HT-29 (cell line): ENCODE data around the gene CALCR. TPM values are rescaled to one million over a fixed set of nuclear protein-coding genes. Genes with fewer than 3 reads are reported as not detected.

ENCODE experiments used
- DNase-seq: peaks from one replicate; pipeline ENCODE4 v3.0.0-alpha.2; 2015; ENCODE audit warnings: low spot score
- total RNA-seq: library from RNA; depleted of rRNA; stranded (reverse); fragments of >200 nt; shearing (Covaris generic); gene quantifications from 2 replicates; pipeline ENCODE4 v1.2.3, GENCODE V29; 2014

The CALCR gene
- total RNA-seq, 1 experiment from 2014 or later: not detected

DNA sequence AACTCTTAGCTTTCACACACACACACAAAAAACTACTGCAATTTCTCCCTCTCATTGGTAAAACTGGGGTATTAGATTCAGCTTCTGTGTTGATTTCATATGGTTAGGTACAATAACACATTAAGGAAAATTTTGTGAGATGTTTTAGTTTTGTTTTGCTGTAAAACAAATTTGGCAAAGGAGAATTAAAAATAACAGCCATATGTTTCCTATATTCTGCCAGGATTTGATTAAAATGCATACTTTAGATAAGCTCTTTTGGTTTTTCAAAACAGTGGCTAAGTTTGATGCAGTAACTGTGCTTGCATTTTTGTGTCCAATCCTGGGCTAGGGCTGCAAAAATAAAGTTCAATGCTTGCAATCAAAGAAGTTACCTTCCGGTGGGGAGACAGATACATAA lies 126.3 kb downstream of the CALCR start:
- no peak for DNase-seq

DNA sequence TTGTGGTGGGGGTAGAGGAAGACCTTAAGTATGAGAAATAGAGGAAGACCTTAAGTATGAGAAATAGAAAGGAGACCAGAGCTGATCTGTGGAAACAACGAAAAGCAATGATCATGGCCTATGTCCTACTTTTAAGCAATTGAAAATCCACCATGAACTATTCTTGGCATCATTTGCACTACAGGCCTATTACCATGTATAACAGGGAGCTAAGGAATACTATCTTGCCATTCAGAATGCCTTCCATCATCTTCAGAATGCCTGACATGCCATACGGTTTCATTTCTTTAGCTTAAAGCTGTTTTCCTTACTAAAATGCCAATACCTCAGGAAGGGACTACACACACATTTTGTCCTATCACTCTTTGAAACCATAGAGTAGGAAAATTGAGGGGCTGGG lies 127.0 kb downstream of the CALCR start:
- no peak for DNase-seq

DNA sequence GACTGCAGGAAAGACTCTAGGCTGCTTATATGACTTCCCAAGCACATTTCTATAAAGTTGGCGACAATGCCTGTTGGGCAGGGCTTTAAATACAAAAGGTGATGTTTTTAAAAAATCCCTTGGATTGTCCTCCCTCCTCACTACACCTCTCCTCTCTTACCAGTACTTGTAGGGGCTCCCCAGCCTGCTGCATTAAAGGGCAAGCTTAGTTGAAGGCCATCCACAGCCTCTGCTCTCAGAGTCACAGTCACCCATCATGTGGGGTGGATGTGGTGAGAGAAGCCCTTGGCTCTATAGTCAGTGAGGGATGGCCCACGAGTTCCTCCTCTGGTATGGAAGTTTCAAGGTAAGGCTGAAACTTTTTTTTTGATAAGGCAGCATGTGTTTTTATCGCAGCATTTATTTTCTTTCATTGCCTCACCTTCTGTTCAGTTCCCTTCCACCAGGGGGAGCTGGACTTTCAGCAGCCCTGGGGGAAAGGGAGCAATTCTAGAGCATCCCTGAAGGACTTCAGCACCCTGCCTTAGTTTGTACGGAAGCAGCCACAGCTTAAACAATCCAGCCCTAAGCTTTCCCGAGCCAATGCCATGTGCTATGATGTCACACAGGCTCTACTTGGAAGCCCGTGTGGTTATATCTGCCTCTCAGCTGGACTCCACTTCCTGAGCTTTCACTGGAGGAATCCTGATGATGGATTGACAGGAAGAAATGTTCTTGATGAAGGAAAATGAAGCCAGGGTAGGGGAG lies 131.9 kb downstream of the CALCR start:
- peak; percentile 74 for DNase-seq

DNA sequence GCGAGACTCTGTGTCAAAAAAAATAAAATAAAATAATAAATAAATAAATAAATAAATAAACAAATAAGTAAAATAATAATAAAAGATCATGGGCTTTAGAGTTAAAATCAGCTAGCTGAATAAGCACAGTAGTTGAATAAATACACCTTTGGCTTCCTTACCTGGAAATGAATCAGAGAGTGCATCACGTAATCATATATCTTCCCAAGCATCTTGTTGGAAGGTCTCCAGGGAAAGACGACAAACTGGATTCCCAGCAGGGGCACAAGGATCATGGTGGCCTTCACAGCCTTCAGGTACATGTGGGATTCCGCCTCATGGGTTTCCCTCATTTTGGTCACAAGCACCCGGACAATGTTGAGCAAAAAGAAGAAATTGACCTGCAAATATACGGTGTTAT lies 138.7 kb downstream of the CALCR start:
- no peak for DNase-seq

DNA sequence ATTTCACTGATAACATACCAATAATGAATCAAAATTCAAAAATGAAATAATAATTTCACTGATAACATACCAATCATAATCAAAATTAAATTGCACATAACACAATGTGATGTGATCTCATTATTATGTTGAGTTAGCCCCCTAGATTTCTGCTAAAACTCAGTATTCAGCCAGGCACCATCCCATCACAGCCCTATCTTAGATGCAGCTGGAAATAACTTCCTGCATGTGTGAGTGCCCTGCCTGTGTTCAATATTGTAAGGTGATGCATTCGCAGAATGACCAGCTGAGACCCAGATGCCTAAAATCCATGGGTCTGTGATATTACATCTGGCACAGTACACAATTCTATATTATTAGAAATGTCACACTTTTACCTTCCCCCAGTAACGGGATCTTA lies 142.4 kb downstream of the CALCR start:
- DNase-seq: no peak

DNA sequence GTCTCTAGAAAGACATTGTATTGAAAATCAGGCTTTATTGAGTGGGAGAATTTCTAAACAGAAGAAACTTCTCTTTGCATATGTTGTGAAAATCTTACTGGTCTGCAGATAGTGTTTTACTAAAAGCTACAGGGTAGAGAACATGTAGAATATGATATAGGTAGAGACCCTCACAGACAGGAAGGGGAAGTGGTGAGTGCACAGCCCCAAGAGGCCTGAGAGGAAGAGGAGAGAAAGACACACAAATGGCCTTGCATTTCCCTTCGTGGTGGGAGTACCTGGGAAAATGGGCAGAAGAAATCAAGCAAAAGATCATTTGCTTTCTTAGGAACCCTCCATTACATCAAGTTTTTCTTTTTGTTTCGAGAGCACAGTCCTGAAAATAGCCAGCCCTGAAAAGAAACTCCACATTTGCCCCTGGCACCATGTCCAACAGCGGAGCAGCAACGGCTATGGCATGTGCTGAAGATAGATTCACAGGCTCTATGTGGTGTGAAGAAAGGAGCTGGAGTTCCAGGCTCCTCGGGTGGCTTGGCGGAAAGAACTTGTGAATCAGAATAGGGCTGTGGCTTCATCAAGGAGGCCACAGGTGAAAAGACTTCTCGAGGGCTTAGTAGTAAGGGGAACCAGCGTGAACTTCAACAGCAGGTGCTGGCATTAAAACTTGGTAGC lies 143.5 kb downstream of the CALCR start:
- no peak for DNase-seq

DNA sequence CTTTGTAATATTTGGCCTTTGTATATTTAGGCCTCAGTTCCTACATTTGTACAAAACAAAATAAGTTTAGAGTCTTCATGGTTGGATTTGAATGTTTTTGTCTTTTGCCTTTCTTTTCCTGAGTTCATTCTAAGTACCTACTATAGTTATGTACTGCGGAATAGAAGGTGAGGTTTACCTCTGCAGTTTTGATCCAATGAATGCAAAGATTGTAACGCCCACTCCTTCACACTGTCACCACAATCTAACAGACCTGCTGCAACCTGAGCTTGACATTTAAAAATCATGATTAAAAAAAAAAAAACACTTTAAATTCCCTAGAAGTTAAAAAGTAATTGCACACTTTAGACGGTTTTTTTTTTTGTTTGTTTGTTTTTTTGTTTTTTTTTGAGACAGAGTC lies 145.0 kb downstream of the CALCR start:
- DNase-seq: no peak

DNA sequence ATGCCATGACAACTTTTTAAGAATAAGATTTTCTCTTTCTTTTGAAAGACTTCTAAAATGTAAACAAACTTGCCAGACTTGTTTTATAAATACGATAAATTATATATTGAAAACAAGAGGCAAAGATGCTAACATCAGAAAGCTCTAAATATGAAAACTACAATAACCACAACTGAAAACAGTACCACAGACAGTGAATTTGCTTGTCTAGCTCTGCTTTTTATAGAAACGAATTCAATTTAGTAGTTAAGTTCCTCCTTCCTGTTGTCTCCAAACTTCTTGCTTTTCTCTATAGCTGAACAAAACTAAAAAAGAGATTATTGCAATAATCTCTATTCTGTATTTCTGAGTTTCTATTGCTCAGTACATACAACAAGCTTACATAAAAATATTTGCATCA lies 147.4 kb downstream of the CALCR start:
- DNase-seq: no peak

DNA sequence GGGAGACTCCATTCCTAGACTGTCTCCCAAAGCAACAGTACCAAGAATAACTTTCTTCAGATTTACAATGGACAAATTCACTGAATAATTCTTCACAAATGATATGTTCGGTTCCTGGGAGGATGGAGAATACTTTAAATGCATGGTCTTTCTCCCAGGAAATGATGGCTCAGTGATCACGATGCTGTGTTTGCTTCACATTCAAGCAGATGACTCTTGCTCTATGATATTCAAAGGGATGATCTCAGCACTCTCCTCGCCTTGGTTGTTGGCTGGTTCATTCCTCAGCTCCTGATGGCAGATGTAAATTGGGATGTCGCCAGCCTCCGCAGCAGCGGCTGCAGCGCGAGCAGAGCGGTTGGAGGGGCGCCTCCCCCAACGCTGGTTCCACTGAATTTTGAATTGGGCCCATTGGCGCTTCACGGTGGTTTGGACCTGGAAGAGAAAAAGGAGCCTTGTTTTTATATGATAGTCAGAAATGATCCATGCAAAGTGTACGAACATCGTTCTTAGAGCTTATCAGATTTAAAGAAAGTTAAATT lies 148.3 kb downstream of the CALCR start:
- no peak for DNase-seq

DNA sequence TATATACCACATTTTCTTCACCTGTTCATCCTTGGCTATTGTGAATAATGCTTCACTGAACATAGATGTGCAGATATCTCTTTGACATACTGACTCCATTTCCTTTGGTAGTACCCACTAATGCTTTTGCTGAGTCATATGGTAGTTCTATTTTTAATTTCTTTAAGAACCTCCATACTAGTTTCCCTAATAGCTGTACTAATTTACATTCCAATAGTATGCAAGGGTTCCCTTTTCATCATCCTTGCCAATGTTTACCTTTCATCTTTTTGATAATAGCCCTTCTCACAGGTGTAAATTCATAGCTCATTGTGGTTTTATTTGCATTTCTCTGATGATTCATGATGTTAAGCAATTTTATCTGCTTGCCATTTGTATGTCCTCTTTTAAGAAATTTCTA lies 159.9 kb downstream of the CALCR start:
- DNase-seq: peak; percentile 17

DNA sequence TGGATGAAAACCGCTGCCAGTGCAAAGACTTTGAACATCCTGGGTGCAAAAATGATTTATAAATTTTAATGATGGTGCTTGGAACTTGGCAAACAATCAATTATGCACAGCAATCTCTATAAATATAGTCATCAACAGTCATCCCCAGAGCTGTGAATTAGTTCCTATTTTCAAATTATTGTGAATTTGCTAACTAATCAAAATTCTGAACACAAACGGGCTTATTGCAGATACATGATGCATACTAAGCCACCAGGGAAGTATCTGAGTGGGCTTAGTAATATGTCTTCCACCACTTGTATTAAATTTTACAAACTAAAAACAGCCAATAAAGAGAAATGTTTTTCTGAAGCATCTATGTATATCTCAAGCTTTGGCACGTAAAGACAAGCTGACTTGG lies 165.2 kb downstream of the CALCR start:
- no peak for DNase-seq

DNA sequence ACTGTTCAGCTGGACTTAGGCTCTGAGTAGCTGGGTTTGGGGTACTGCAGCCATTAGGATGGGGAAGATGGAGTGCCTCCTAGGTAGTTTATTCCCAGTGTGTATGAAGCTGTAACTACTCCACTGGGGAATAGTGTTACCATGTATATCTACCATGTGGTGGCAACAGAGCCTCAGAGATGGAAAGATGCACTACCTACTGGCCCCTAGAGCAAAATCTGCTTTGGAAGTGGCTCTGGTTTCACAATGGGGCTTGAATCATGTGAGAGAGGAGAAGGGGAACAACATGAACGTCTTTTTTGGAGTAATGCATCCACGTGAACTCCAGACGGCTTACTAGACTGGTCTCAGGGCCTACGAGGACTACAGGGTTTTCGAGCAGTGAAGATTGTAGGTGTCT lies 167.3 kb downstream of the CALCR start:
- no peak for DNase-seq

DNA sequence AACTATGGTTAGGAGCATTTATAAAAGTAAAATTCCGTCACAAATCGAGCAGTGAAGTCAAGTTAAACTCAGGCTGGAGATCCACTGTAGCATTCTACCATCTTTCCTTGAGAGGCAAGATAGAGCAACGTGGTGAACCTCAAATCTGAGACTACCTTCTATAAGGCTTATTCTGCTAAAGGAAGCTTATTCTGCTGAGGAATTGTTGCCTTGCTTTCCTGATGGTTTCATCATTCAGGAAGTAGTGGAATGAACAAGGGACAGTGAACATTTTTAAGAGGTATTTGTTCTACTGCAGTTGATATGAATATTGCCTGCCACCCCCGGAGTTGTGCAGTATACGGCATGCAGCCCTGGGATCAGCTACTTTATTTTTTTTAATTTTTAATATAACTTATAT lies 171.6 kb downstream of the CALCR start:
- no peak for DNase-seq

DNA sequence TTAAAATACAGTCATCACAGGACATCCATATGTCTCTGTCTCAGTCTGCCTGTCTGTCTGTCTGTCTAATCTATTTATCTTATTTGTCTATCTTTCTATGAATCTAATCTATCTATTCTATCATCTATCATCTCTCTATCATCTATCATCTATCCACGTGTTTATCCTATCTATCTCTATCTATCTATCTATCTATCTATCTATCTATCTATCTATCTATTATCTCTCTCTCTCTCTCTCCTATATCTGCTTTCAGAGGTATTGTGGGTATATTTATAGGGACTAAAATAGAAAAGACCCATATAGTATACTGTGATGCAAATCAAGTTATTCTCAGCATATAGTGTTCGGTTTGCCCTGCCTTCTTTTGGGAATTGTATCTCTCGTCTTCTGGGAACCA lies 174.9 kb downstream of the CALCR start:
- no peak for DNase-seq

DNA sequence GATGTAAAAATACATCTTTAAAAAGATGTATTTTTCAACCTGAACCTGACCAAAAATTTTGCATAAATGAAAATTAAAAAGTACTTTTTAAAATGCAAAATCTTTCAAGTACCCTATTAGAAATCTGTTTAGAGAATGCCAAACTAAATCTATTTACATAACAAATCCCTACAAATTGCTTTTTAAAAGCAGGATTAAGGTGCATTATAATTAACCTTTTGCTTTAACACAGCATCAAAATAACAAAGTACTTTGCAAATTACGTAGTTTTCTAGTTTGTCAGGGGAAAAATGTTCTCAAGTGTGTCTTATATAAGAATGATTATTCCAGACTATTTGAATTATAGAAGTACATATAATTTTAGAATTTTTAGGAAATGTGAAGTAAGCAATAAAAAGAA lies 181.5 kb downstream of the CALCR start:
- no peak for DNase-seq

DNA sequence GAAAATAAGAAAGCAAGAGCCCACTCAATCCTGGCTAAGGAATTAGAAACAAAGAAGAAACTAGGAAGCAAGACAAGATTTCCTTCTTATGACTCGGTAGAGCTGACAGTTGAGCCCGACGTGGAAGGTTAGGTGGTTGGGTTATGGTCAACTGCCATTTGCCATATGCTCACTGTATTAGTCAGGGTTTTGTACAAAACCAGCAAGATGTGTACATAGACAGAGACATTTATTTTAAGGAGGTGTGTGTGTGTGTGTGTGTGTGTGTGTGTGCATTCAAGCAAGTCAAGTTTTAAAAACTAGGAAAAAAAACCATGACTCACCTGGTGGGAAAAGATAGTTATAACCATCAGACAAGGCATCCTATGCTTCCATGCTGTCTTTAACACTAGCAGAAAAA lies 183.9 kb downstream of the CALCR start:
- no peak for DNase-seq

DNA sequence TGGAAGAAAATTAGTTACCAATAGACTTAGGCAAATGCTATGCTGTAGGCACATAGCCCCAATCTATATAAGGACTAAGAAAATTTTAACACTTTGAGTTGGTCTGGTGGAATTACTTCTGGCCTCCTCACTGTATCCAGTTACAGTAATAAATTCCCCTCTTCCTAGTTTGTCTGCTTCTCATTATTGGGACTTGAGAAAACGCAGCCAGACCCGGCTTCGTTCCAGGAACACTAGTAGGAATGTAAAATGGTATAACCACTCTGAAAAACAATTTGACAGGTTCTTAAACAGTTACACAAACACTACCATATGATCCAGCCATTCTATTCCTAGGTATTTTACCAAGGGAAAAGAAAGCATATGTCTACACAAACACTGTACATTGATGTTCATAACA lies 192.2 kb downstream of the CALCR start:
- DNase-seq: no peak

DNA sequence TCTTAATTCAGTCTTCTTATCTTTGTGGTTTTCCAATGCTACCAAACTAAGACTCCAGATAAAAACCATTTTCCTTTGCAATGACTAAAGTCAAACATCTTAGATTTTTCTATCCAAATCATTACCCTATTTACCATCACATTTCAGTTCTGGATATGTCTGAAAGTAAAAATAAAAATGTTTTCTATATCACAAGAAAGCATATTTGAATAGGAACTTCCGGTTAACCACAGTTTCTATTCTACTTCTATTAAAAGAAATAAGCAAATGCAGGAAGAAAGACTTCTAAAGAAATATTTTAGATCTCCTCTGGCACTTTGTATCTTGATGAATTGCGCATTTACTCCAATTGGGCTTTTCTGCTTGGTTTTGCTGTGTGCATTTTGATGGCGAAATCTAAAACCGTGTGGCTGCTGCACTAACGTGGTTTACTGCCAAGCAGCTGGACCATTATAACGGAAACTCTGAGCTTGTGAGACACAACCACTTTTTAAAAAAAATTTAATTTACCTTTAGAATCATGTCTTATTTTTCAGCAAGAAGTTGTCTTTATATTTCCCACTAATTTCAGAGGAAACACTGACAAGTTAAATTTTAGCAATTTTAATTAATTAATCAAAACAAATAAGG lies 196.3 kb downstream of the CALCR start:
- DNase-seq: no peak

DNA sequence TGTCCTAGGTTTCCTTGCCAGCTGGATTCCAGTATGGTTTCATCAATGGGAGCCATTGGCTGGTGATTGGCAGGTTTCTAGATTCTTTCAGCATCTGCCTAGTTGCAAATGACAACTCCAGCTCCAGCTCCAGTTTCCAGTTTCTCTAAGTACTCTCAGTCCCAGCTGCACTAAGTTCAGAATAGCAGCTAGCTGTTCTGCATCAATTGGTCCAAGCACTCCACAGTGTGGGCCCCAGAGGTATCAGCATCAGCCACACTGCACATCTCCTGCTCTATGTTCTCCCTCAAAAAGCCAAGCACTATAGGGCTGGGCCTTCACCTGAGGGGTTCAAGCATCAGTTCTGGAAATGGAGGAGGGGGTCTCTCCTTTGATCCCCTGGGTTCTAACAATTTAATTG lies 198.9 kb downstream of the CALCR start:
- DNase-seq: no peak
